Left forelimb (tissue), 1 donor: Measurements from ENCODE around the gene NFATC1.

Experiments used
- DNase-seq: peaks from one replicate; pipeline ENCODE4 v3.0.0-alpha.2; 2018; ENCODE audit warnings: low spot score

NFATC1 gene

GRCh38 chr18:79476031-79476917 lies 80.5 kb downstream of the NFATC1 start:
- DNase-seq: no peak

DNA sequence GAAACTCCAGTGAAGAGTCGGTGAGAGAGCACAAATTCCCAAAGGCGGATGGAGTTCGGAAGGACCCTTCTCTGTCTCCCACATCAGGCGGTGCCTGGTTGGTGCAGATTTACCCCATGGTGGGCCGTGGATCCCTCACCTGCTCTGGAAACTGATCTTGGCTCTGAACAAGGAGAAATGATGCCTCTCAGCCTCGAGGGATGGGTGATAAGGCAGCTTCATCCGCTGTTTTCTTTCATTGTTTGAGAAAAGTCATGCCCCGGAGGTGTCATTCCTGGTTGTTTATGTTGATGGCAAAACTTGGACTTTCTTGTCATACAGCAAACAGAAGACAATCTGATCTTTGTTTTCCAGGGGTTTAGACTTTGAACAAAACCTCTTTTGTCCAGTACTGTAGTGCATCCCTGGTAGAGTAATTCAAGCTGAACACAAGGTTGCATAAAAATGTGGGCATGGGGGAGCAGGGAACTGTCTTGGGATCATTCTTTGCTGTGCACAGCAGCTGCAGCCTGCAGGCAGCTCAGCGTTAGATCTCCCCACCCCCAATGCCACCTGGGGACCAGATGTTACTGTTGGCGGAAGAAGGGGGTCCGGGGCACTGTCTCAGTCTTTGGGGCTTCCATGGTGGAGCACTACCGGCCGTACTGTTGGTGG lies 81.3 kb downstream of the NFATC1 start:
- no peak for DNase-seq

- DNase-seq: peak; percentile 33
Observed at GRCh38 chr18:79477711-79478483, 82.2 kb downstream of the NFATC1 start.

DNA sequence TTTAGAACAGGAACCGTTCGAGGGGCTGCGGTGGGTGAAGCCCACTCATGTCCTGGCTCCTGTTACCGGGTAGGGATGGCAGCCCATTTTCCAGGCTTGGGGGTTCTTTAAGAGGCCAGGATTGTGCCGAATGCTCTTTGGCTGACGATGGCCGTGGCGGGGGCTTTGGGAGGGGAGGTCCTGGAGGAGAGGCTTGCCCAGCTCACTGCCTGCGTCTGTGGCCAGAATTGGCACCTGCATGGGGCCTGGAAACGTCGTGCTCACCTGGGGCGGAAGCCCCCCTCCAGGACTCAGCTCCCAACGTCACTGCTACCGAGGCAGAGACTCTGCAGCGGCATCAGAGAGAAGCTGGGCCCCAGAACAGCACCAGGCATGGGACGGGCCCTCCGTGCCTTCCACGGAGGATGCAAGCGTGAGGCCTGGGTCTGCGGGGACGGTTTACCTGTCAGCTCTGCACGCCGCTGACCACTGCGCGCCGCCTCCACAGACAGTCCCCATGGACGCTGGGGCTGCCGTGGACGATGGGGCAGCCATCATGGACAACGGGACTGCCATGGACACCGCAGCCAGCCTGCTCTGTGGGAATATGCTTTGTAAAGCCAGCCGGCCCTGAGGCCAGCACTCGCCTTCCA lies 82.9 kb downstream of the NFATC1 start:
- DNase-seq: peak; percentile 30

DNA sequence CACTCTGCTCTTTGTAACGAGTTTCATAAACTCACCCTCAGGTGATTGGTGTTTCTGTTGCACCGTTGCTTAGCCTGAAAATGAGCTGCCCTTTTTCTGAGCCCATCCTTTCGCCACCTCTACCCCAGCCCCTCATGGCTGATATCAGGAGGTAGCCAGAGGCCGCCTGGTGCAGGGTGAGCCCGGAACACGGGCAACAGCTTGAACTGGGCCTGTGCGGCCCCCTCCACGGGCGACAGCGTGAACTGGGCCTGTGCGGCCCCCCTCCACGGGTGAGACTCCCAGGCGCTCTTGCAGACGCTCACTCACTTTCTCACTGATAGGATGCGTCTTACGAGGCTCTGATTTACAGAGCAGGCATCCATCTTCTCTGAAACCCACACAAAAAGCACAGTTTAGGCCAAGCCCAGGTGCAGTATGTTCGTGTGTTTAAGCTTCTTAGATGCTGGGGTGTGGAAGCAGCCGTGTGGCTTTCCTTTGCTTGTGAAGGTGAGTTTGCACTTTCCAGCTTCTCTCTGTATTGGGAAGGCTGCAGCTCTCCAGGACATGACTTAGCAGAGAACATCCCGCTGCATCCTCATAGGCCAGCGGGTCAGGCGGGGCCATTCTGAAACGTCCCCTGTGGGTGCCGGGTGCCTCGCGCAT lies 83.5 kb downstream of the NFATC1 start:
- peak; percentile 41 for DNase-seq

DNA sequence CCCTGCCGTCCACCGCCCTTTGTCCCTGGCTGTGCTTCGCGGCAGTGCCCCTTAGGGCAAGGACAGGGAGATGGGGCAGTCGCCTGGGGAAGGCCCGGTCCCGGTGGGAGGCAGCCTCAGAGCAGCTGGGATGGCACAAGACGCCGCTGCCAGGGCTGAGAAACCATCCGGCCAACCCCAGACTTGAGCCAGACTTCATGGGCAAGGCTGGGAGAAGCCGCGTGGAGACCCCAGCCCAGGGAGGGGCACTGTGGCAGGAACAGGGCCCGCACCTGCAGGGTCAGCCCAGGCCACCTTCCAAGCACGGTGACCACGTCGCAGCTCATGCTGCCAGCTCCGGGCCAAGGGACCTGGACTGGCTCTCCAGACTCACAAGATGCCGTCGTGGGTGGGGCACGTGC lies 84.0 kb downstream of the NFATC1 start:
- DNase-seq: peak; percentile 57

DNA sequence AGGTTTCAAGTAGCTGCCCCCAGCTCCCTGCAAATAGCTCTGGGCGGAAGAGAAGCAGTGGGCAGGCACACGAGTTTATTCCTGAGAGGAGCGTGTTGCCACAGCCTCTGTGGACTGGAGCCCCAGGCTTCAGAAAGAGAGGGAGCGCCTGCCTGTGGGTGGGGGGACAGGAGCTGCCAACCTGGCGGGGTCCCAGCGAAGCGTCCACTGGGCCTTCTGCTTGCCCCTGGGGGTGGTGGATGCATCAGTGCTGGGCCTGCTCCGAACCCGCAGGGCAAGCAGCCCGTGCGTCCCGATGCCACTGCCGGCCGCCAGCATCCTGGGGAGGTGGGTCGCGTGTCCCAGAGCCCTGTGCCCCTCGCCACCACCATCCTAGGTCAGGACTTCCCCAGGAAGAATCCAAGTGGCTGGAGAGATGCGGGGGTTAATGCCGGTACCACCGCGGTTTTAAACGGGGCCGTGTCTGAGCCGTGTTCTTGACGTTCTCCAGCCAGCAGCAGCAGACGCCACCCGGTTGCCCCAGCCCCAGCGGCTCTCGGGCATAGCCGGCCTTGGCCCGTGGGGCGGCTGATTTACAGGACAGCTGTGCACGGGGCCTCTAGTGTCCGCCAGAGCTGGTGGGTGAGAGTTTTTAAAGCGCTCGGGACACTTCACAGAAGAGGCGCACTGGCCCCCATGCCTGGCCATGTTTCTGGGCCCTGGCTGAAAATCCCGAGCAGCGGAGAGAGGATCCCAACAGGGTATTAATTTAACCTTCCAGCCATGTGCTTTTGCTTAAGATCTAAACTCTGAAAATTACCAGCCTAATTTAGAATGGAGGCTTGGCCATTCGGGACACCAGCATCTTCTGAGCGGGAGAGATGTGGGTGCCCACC lies 84.7 kb downstream of the NFATC1 start:
- DNase-seq: peak; percentile 62

DNA sequence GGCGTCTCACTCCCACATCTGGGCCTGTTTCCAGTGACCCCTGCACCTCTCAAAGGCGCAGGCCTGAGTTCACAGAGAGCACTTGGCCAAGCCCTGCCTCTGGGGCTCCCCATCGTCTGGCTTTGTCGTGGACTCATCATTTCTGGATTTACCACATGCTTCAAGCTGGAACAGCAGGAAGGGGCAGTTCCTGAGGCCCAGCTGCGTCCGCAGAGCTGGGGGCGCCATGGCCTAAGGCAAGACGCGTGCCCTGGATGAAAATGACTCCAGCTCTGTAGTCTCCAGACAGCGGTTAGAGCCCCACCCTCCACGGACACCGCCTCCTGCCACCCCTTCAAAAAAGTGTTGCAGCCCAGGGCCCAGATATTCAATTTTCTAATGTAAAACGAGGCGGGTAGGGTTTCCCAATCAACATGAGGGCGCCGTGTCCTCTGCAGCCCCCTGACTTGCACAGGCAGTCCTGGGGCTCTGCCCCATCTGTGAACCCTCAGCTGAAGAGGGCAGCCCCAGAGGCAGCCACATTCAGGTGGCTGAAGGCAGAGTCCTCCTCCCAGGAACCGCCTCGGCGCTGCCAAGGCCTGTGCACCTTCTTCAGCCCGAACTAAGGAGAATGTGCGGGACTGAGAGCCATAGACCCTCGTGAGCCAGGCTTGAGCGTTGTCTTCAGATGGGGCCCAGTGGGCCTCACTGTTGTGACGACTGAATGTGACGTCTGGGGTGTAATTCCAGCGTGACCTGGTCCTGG lies 85.5 kb downstream of the NFATC1 start:
- DNase-seq: peak; percentile 66

GRCh38 chr18:79483393-79483792 lies 87.7 kb downstream of the NFATC1 start:
- peak; percentile 22 for DNase-seq

- DNase-seq: peak; percentile 56
Observed at GRCh38 chr18:79483971-79484491, 88.3 kb downstream of the NFATC1 start.

GRCh38 chr18:79484661-79485621 lies 89.2 kb downstream of the NFATC1 start:
- peak; percentile 78 for DNase-seq

GRCh38 chr18:79485788-79486355 lies 90.1 kb downstream of the NFATC1 start:
- DNase-seq: peak; percentile 73

- DNase-seq: peak; percentile 64
Observed at GRCh38 chr18:79486356-79487182, 90.8 kb downstream of the NFATC1 start.

GRCh38 chr18:79487183-79487800 lies 91.6 kb downstream of the NFATC1 start:
- peak; percentile 60 for DNase-seq

DNA sequence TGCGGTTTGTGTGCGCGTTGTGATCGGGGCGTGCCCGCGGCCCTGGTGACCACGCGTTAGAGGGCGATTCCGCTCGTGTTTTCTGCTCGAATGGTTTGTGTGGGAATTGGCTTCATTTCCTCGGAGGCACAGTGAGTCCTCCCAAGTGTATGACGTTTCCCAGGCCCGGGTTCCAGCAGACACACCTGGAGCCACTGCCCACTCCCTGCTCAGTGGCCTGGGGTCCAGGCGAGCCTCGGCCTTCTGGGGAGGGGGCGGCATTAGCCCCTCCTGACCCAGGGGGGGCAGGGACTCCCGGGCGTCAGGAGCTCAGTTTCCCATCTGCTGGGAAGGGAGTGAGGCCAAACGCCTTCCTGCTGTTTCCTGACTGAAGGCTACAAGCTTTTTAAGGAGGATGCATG lies 92.1 kb downstream of the NFATC1 start:
- peak; percentile 62 for DNase-seq

DNA sequence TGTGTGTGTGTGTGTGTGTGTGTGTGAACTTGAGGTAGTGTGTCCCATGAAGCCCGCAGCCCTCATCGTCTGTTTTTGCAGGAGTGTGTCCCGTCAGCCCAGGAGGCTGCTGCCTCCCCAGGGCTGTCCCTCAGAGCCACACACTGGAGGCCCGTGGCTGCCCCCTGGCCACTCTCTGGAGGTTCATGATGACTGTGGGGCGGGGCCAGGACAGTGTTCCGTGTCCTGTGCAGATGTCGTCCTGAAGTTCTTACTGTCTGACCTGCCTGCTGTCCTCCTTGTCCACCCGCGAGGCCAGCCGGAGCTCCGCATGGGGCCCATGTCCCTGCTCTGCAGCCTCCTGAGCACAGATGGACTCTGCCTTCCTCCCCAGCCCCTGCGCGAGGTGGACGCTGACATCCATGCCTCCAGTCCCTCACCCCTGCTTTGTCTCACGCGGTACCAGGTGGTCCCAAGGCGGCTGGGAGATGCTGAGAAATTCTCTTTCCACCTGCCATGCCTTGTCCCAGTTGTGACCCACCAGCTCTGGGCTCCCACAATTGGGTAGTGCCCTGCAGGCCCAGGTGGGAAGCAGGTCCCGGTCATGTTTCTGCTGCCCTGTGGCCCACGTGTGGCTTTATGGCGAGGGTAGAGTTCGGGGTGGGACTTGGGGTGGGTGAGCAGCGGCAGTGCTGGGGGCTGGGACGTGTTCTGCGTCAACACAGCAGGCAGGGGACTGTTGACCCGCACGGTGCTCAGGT lies 92.8 kb downstream of the NFATC1 start:
- peak; percentile 58 for DNase-seq
